HepG2 (cell line): ENCODE measurements around the gene RBP4. TPM values are rescaled to one million over a fixed set of nuclear protein-coding genes. Genes with fewer than 3 reads are reported as not detected.

Experiments used
- ATAC-seq: fragments of 200-7000 bp; cut with Tn5 transposase; 3 replicates; pipeline ENCODE4 v1.9.1; 2020; ENCODE audit warnings: mild to moderate bottlenecking, moderate library complexity
- BruUV-seq: library from RNA; stranded (reverse); fragments of 400-500 nt; replicated peaks from 2 replicates; lab custom pipeline; 2021; lab: Mats Ljungman, UMichigan
- CTCF ChIA-PET: fragments of 300-600 bp; formaldehyde crosslinking; extraction: SDS; loops from one replicate; lab custom pipeline; 2021; ENCODE audit warnings: low total read pairs, inconsistent platforms, low intra/inter-chr PET ratio; lab: Yijun Ruan, JAX
- POLR2A ChIA-PET: fragments of 350-600 bp; sonication (Branson Sonifier 250); formaldehyde crosslinking; loops from one replicate; lab custom pipeline; 2020; ENCODE audit warnings: antibody characterized with exemption, inconsistent platforms; lab: Yijun Ruan, JAX
- DNase-seq: peaks from one replicate; pipeline ENCODE4 v3.0.0-alpha.2; 2015; ENCODE audit warnings: low spot score
- FAIRE-seq: peaks from 3 replicates; lab custom pipeline; 2011; peaks lifted over from hg19 to GRCh38; lab: Jason Lieb, UNC
- H2AFZ ChIP-seq: one replicate; pipeline ENCODE4 v1.6.1; 2011; ENCODE audit warnings: low read length, inconsistent platforms
- H3K27ac ChIP-seq: fragments of 300-600 bp; 3 replicates; pipeline ENCODE4 v1.8.0; 2011; ENCODE audit warnings: mixed run types, mild to moderate bottlenecking, mixed read lengths, low read length, inconsistent platforms; ENCODE audit not compliant: insufficient read depth; ENCODE audit errors: extremely low read length
- H3K27me3 ChIP-seq, 2 experiments: fragments of 200-600 bp in 1 of 2; 2 replicates in 1 of 2; 3 replicates in 1 of 2; pipeline versions ENCODE4 v1.6.0 to v1.8.0; 2011; ENCODE audit warnings: low read length in 2 of 2, mild to moderate bottlenecking in 2 of 2, moderate library complexity in 2 of 2, inconsistent platforms in 1 of 2; ENCODE audit not compliant: insufficient read depth in 2 of 2, control insufficient read depth in 1 of 2
- H3K36me3 ChIP-seq, 2 experiments: fragments of 200-600 bp in 1 of 2; replicated peaks in 1 of 2; 2 replicates in 1 of 2; 3 replicates in 1 of 2; pipeline versions ENCODE4 v1.5.1 to v1.8.0; 2011; ENCODE audit warnings: low read length in 2 of 2, inconsistent platforms in 1 of 2; ENCODE audit not compliant: insufficient read depth in 2 of 2, control insufficient read depth in 1 of 2
- H3K4me1 ChIP-seq: 2 replicates; pipeline ENCODE4 v1.5.1; 2012; ENCODE audit warnings: low read length, inconsistent platforms; ENCODE audit not compliant: insufficient read depth
- H3K4me2 ChIP-seq: 2 replicates; pipeline ENCODE4 v1.6.0; 2011; ENCODE audit warnings: low read depth, low read length, inconsistent platforms
- H3K4me3 ChIP-seq, 3 experiments: fragments of 200-600 bp in 1 of 3; sonication (generic), shearing (Covaris generic) in 1 of 3; replicated peaks in 1 of 3; 2 replicates each; pipeline ENCODE4 v1.5.1; 2011 to 2016; ENCODE audit warnings: low read length in 3 of 3, inconsistent platforms in 2 of 3, low read depth in 2 of 3, mild to moderate bottlenecking in 2 of 3, control low read depth in 1 of 3, mixed read lengths in 1 of 3; ENCODE audit not compliant: insufficient read depth in 1 of 3
- H3K79me2 ChIP-seq: one replicate; pipeline ENCODE4 v1.6.1; 2011; ENCODE audit warnings: low read length, inconsistent platforms; ENCODE audit not compliant: insufficient read depth
- H3K9ac ChIP-seq: 2 replicates; pipeline ENCODE4 v1.6.0; 2011; ENCODE audit warnings: mild to moderate bottlenecking, low read depth, low read length, inconsistent platforms; ENCODE audit not compliant: insufficient read depth
- H3K9me3 ChIP-seq: 2 replicates; pipeline ENCODE4 v1.5.1; 2012; ENCODE audit warnings: mild to moderate bottlenecking, low read length
- H4K20me1 ChIP-seq: 2 replicates; pipeline ENCODE4 v1.6.0; 2011; ENCODE audit warnings: inconsistent platforms, mild to moderate bottlenecking, low read length, moderate library complexity; ENCODE audit not compliant: insufficient read depth
- ATAD3A ChIP-seq: sonication (generic); formaldehyde crosslinking; IDR thresholded peaks from 2 replicates; pipeline ENCODE4 v1.4.0; 2020; ENCODE audit warnings: missing genetic modification reagents
- FOXM1 ChIP-seq: sonication (generic); formaldehyde crosslinking; IDR thresholded peaks from 2 replicates; pipeline ENCODE4 v1.5.0; 2020; ENCODE audit warnings: missing genetic modification reagents
- MTA3 ChIP-seq: sonication (generic); formaldehyde crosslinking; IDR thresholded peaks from 2 replicates; pipeline ENCODE4 v1.4.0; 2020; ENCODE audit warnings: missing genetic modification reagents
- RFX3 ChIP-seq: IDR thresholded peaks from 2 replicates; pipeline ENCODE4 v1.6.1; 2016; ENCODE audit warnings: missing biosample characterization, missing genetic modification reagents
- SETDB1 ChIP-seq: sonication (generic); formaldehyde crosslinking; IDR thresholded peaks from 2 replicates; pipeline ENCODE4 v1.5.1; 2020; ENCODE audit warnings: missing genetic modification reagents, mild to moderate bottlenecking, borderline replicate concordance
- SOX13 ChIP-seq, 3 experiments: fragments of 450-650 bp in 1 of 3; sonication (generic) in 1 of 3; formaldehyde crosslinking in 1 of 3; IDR thresholded peaks in 2 of 3; conservative IDR thresholded peaks in 1 of 3; 2 replicates each; pipeline versions ENCODE4 v1.5.0 to v1.6.1; 2016 to 2020; ENCODE audit warnings: antibody characterized with exemption in 1 of 3, mild to moderate bottlenecking in 1 of 3, missing compliant biosample characterization in 1 of 3, missing genetic modification reagents in 1 of 3, moderate library complexity in 1 of 3
- U2AF1 ChIP-seq: fragments of 200-400 bp; formaldehyde crosslinking; optimal IDR thresholded peaks from 2 replicates; pipeline ENCODE3; 2017; ENCODE audit warnings: mild to moderate bottlenecking, low read depth, low read length
- ZFP36L2 ChIP-seq: sonication (generic); formaldehyde crosslinking; IDR thresholded peaks from 2 replicates; pipeline ENCODE4 v1.4.0; 2020; ENCODE audit warnings: missing genetic modification reagents
- ZFX ChIP-seq: sonication (generic); formaldehyde crosslinking; IDR thresholded peaks from 2 replicates; pipeline ENCODE4 v1.4.0; 2020; ENCODE audit warnings: mild to moderate bottlenecking, low read depth, missing genetic modification reagents, moderate library complexity
- ZFYVE20 ChIP-seq: sonication (generic); formaldehyde crosslinking; IDR thresholded peaks from 2 replicates; pipeline ENCODE4 v1.8.0; 2023; ENCODE audit warnings: low read depth, mild to moderate bottlenecking, moderate library complexity, missing genetic modification reagents, borderline replicate concordance
- ZNF792 ChIP-seq: IDR thresholded peaks from 2 replicates; pipeline ENCODE4 v1.6.1; 2016
- WGBS: methylation state at CpG from one replicate; pipeline ENCODE4 v1.1.6; 2017; ENCODE audit warnings: low lambda C conversion rate; 5-methylcytosine and 5-hydroxymethylcytosine counted together
- in situ Hi-C: cut with HindIII; loops from 2 replicates; pipeline ENCODE4 v1.10.0; 2017; ENCODE audit warnings: low pct_unique_long_range_greater_than_20kb; ENCODE audit not compliant: extremely low pct_ligation_motif_present
- intact Hi-C: fragments of 100-400 bp; cut with micrococcal nuclease; formaldehyde crosslinking; loops from one replicate; pipeline ENCODE4 v1.10.0; 2022; ENCODE audit not compliant: unreplicated experiment
- polyA plus RNA-seq, 8 experiments: library from polyadenylated mRNA; depleted of rRNA in 3 of 8; stranded (reverse) in 7 of 8; unstranded in 1 of 8; fragments of >200 nt; fragmentation: Illumina TruSeq in 4 of 8; extraction: Trizol in 4 of 8; gene quantifications; 2 replicates each; pipeline versions ENCODE4 v1.2.1 to v1.2.3, GENCODE V29; 2011 to 2016; ENCODE audit warnings: low read depth in 4 of 8, missing spikeins in 1 of 8, mixed read lengths in 1 of 8; ENCODE audit not compliant: insufficient read depth in 1 of 8
- total RNA-seq, 5 experiments: library from RNA; depleted of rRNA; stranded (reverse); fragments of >200 nt; fragmentation: Illumina TruSeq; extraction: Trizol; gene quantifications; 2 replicates each; pipeline ENCODE4 v1.2.3, GENCODE V29; 2016; ENCODE audit warnings: low read depth in 1 of 5
- TF ChIP-seq, protein P1 (sequence below): sonication (generic); formaldehyde crosslinking; IDR thresholded peaks from 2 replicates; pipeline ENCODE4 v1.5.0; 2020; ENCODE audit warnings: mild to moderate bottlenecking, missing genetic modification reagents
- TF ChIP-seq, protein P2 (sequence below): sonication (generic); formaldehyde crosslinking; IDR thresholded peaks from 2 replicates; pipeline ENCODE4 v1.9.0; 2021; ENCODE audit warnings: missing genetic modification reagents, borderline replicate concordance
- TF ChIP-seq, protein P3 (sequence below): sonication (generic); formaldehyde crosslinking; IDR thresholded peaks from 2 replicates; pipeline ENCODE4 v1.5.0; 2020; ENCODE audit warnings: missing genetic modification reagents

RBP4 gene
- total and polyA plus RNA-seq, 2 of the 13 experiments (the other 11 are each of a cell fraction or from before 2014, with no cell fraction given), result 642 to 931 TPM

DNA sequence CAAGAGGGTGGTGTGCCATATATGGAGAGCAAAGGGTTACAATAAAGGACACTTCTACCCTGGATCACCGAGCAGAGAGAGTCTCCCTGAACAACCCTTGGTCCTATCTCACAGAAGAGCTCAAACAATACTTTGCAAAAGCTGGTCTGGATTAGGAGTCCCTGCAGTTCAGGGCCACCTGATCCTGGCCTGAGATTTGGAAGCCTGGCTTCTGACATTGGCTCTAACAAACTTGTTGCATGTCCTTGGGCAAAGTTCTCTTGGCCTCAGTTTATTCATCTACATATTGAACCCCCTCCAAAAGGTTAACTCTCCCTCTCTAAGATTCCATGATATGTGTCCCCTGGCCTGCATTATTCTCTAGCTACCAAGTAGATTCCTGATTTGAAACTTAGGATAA, 1.7 kb downstream of the RBP4 start:
- no peaks in the 10 kb centered on the region for H3K9me3 ChIP-seq
- H3K4me2 ChIP-seq, result peak overlapping the region; percentile 94
- intact Hi-C loops (loop anchor here (10.0 kb wide), 1 partner anchor 55 kb away; no protein-coding TSS in a partner anchor), in situ Hi-C loops (no loop called here)
- FAIRE-seq (no peak), DNase-seq (no peak), ATAC-seq (no peak)
- WGBS, result 0% methylated on average over 1 of the region's 1 CpG
- peak overlapping the region; percentile 79 to 87 (median 84) for H3K4me3 ChIP-seq
- no peaks in the 10 kb centered on the region; a peak in 1 of 5 replicates for H3K27me3 ChIP-seq
- ChIA-PET CTCF (no interaction called here), POLR2A (interaction anchor here (1.1 to 1.8 kb wide), 4 partner anchors 9 to 81 kb away, joined by 3 to 16 read pairs (median 6); no protein-coding TSS in a partner anchor)
- no TSS peak for BruUV-seq
- H2AFZ ChIP-seq, result no peak overlapping the region
- peaks cover 2 to 40% of the 10 kb centered on the region in 2 experiments for H3K36me3 ChIP-seq
- H3K27ac ChIP-seq, result peak overlapping the region; percentile 99
- peaks cover 32% of the 10 kb centered on the region for H3K79me2 ChIP-seq
- peak overlapping the region; percentile 94 for H3K9ac ChIP-seq
- H4K20me1 ChIP-seq, result peaks cover 57% of the 10 kb centered on the region
- peaks cover 71% of the 10 kb centered on the region for H3K4me1 ChIP-seq
- TF ChIP-seq SOX13 (IDR thresholded peaks at IDR 0.05) (no peak), SOX13 (CRISPR knock-in tag; conservative IDR thresholded peaks at IDR 0.05 in 1 of 2, IDR thresholded peaks at IDR 0.05 in 1 of 2) (0 out of 4 replicates have a peak, but pooled peaks of 1 of the 2 experiments have one; percentile 7), SETDB1 (CRISPR knock-in tag) (no peak), ZNF792 (no peak), ZFP36L2 (no peak), MTA3 (no peak), FOXM1 (CRISPR knock-in tag) (no peak), ZFYVE20 (CRISPR knock-in tag) (no peak), ATAD3A (CRISPR knock-in tag) (no peak), ZFX (CRISPR knock-in tag) (0 out of 2 replicates have a peak, but pooled peaks have one; percentile 3), RFX3 (CRISPR knock-in tag) (no peak), U2AF1 (no peak)
- TF ChIP-seq, protein P1, sequence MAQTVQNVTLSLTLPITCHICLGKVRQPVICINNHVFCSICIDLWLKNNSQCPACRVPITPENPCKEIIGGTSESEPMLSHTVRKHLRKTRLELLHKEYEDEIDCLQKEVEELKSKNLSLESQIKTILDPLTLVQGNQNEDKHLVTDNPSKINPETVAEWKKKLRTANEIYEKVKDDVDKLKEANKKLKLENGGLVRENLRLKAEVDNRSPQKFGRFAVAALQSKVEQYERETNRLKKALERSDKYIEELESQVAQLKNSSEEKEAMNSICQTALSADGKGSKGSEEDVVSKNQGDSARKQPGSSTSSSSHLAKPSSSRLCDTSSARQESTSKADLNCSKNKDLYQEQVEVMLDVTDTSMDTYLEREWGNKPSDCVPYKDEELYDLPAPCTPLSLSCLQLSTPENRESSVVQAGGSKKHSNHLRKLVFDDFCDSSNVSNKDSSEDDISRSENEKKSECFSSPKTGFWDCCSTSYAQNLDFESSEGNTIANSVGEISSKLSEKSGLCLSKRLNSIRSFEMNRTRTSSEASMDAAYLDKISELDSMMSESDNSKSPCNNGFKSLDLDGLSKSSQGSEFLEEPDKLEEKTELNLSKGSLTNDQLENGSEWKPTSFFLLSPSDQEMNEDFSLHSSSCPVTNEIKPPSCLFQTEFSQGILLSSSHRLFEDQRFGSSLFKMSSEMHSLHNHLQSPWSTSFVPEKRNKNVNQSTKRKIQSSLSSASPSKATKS (CRISPR knock-in tag), result no peak
- TF ChIP-seq, protein P2, sequence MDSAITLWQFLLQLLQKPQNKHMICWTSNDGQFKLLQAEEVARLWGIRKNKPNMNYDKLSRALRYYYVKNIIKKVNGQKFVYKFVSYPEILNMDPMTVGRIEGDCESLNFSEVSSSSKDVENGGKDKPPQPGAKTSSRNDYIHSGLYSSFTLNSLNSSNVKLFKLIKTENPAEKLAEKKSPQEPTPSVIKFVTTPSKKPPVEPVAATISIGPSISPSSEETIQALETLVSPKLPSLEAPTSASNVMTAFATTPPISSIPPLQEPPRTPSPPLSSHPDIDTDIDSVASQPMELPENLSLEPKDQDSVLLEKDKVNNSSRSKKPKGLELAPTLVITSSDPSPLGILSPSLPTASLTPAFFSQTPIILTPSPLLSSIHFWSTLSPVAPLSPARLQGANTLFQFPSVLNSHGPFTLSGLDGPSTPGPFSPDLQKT (CRISPR knock-in tag), result no peak
- TF ChIP-seq, protein P3, sequence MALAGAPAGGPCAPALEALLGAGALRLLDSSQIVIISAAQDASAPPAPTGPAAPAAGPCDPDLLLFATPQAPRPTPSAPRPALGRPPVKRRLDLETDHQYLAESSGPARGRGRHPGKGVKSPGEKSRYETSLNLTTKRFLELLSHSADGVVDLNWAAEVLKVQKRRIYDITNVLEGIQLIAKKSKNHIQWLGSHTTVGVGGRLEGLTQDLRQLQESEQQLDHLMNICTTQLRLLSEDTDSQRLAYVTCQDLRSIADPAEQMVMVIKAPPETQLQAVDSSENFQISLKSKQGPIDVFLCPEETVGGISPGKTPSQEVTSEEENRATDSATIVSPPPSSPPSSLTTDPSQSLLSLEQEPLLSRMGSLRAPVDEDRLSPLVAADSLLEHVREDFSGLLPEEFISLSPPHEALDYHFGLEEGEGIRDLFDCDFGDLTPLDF (CRISPR knock-in tag), result 0 out of 2 replicates have a peak, but pooled peaks have one; percentile 33
